ENCODE results near the gene PAIP2B.

PAIP2B gene

DNA sequence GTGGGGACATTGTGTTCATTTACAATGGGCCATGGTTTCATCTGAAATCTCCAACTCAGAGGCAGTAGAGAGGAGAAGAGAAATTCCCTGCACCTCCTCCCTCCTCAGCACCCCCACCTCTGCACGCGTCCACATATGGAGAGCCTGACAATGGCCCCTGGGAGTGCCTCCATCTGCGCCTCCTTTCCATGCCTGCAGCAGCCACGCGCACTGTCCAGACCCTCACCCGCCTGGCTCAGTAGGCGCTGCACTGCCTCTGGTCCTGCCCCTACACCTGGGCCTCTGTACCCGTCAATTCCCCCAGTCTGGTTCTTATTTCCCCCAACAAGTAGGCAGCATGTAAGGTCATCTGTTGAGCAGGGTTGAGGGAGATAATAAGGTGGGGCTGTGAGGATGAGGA is 72.6 kb downstream of the PAIP2B start:
- no peak overlapping the region for H3K4me3 ChIP-seq (ENCODE audit: low read depth, low read length)

DNA sequence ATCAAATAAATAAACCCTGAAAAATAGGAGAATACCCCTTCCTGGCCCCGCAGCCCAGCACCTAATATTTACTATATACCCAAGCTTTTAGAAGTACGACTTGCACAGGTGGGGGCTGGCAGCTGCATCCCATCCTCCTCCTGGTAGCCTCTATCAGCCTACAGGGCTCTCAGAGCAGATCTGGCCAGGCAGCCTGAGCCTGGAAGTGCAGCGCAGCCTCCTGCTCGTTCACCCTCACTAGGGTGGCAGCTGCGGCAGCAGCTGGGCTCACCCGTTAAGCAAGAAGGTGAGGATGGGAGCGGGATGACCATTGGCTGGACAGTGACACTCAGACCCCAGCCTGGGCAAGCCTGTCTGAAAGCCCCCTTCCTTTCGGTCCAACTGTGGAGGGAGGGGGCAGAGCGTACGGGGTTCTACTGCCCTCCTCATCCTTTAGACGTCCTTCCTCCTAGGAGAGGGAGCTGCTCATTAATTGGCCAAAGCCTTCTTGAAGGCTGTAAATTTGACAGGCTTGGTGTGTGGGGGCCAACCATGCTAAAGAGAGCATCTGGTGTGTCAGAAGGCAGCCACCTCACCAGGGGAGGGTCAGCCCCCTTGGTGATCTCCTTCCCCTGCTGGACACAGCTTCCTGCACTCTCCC is 73.2 kb downstream of the PAIP2B start:
- H3K4me3 ChIP-seq (ENCODE audit: low read depth, low read length), result no peak overlapping the region

GRCh38 chr2:71151620-71152019 is 75.3 kb downstream of the PAIP2B start:
- no peak overlapping the region for H3K4me3 ChIP-seq (ENCODE audit: low read depth, low read length)

- no peak overlapping the region for H3K4me3 ChIP-seq (ENCODE audit: low read depth, low read length)
Observed at GRCh38 chr2:71150082-71150816, 76.7 kb downstream of the PAIP2B start.

- H3K4me3 ChIP-seq (ENCODE audit: low read depth, low read length), result no peak overlapping the region
Observed at GRCh38 chr2:71148506-71149063, 78.3 kb downstream of the PAIP2B start.

GRCh38 chr2:71143782-71144181 is 83.1 kb downstream of the PAIP2B start:
- no peak overlapping the region for H3K4me3 ChIP-seq (ENCODE audit: low read depth, low read length)

GRCh38 chr2:71136174-71136573 is 90.7 kb downstream of the PAIP2B start:
- H3K4me3 ChIP-seq (ENCODE audit: low read depth, low read length), result no peak overlapping the region

- H3K4me3 ChIP-seq (ENCODE audit: low read depth, low read length), result no peak overlapping the region
Observed at GRCh38 chr2:71133603-71134002, 93.3 kb downstream of the PAIP2B start.
